Omental fat pad (tissue), 4 donors: ENCODE results near the gene HSPH1. TPM values are rescaled to one million over a fixed set of nuclear protein-coding genes. Genes with fewer than 3 reads are reported as not detected.
A peak's percentile ranks its signal among the peaks of the same experiment; 100 is the strongest.

Experiments used
- ATAC-seq: fragments of 150-250 bp; one replicate; pipeline ENCODE4 v1.9.1; 2016; ENCODE audit warnings: mild to moderate bottlenecking, moderate library complexity; ENCODE audit not compliant: low FRiP score
- DNase-seq: peaks from one replicate; pipeline ENCODE4 v3.0.0-alpha.2; 2019; ENCODE audit warnings: low spot score
- CTCF ChIP-seq, 3 donors: fragments of 450-650 bp; IDR thresholded peaks; one replicate each; pipeline ENCODE4 v1.5.1; 2016 to 2017; ENCODE audit warnings: antibody characterized with exemption in 3 of 3, mild to moderate bottlenecking in 3 of 3, moderate library complexity in 2 of 3
- total RNA-seq, 4 donors: library from RNA; depleted of rRNA; stranded (reverse); fragments of >200 nt; gene quantifications; one replicate each; pipeline ENCODE4 v1.1.0, GENCODE V29; 2016

The HSPH1 gene
- total RNA-seq, 4 donors from 2014 or later, result 36.2 to 340 (median 66.4) TPM

- ATAC-seq (no peak), DNase-seq (no peak)
- no peak for TF ChIP-seq CTCF (IDR thresholded peaks at IDR 0.05)
These were observed 6.5 kb upstream of the HSPH1 start for GRCh38 chr13:31168166-31168565.

GRCh38 chr13:31167490-31167889 lies 5.8 kb upstream of the HSPH1 start:
- ATAC-seq (no peak), DNase-seq (no peak)
- no peak for TF ChIP-seq CTCF (IDR thresholded peaks at IDR 0.05)

- TF ChIP-seq CTCF (IDR thresholded peaks at IDR 0.05), result no peak
- ATAC-seq (no peak), DNase-seq (no peak)
These were observed 4.9 kb upstream of the HSPH1 start for GRCh38 chr13:31166591-31166990.

GRCh38 chr13:31162151-31163008 lies 676 bp upstream of the HSPH1 start:
- ATAC-seq (peak; percentile 98), DNase-seq (peak; percentile 91)
- TF ChIP-seq CTCF (IDR thresholded peaks at IDR 0.05), result no peak

- ATAC-seq (peak; percentile 15), DNase-seq (peak; percentile 44)
- TF ChIP-seq CTCF (IDR thresholded peaks at IDR 0.05), result no peak
These were observed 697 bp downstream of the HSPH1 start for GRCh38 chr13:31160857-31161556.

- ATAC-seq (no peak), DNase-seq (no peak)
- TF ChIP-seq CTCF (IDR thresholded peaks at IDR 0.05), result no peak
These were observed 2.4 kb downstream of the HSPH1 start for GRCh38 chr13:31159306-31159705.
